Measurements from ENCODE around the gene ADM2.

The ADM2 gene

DNA sequence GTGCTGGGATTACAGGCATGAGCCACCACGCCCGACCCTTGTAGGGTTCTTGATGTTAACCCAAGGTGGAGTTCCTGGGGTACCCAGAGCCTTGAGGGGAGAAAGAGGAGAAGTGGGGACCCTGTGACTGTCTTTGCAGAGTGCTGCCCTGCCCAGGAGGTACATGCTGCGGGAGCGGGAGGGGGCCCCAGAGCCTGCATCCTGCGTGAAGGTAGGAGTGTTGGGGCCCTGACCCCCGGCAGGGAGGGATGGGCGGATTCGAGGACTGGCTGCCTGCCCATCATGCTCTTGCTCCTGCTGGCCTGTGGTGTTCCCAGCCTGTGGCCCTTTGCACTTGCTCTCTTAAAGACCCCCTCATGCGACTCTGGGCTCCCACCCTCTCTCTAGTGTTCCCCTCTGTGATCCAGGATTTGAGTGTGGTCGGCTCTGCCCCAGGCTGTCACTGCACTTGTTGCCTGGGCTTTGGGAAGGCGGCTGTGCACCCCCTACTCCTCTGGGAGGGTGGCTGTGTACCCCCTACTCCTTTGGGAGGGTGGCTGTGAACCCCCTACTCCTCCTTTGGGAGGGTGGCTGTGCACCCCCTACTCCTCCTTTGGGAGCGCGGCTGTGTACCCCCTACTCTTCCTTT lies 39.6 kb downstream of the ADM2 start:
- H3K4me3 ChIP-seq (ENCODE audit: low read depth, low read length): no peak overlapping the region
- DNase-seq (ENCODE audit: low read depth): no peak

DNA sequence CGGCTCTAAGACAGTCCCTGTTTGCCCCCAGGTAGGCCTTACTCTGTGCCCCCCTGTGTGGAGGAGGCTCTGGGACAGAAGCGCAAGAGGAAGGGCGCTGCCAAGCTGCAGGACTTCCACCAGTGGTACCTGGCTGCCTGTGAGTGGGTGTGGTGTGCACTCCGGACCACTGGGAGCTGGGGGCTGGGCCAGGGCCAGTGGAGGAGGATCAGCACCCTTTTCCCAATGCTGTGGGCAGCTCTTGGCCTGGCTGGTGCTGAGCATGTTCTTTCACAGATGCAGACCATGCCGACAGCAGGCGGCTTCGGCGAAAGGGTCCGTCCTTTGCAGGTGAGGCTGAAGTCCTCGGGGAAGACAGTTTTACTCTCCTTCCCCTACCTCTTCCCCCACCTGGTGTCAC lies 40.4 kb downstream of the ADM2 start:
- no peak for DNase-seq (ENCODE audit: low read depth)
- no peak overlapping the region for H3K4me3 ChIP-seq (ENCODE audit: low read depth, low read length)
- TF ChIP-seq, protein P1, sequence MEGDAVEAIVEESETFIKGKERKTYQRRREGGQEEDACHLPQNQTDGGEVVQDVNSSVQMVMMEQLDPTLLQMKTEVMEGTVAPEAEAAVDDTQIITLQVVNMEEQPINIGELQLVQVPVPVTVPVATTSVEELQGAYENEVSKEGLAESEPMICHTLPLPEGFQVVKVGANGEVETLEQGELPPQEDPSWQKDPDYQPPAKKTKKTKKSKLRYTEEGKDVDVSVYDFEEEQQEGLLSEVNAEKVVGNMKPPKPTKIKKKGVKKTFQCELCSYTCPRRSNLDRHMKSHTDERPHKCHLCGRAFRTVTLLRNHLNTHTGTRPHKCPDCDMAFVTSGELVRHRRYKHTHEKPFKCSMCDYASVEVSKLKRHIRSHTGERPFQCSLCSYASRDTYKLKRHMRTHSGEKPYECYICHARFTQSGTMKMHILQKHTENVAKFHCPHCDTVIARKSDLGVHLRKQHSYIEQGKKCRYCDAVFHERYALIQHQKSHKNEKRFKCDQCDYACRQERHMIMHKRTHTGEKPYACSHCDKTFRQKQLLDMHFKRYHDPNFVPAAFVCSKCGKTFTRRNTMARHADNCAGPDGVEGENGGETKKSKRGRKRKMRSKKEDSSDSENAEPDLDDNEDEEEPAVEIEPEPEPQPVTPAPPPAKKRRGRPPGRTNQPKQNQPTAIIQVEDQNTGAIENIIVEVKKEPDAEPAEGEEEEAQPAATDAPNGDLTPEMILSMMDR (conservative IDR thresholded peaks at IDR 0.05; ENCODE audit: low read depth, low read length): no peak

More for the DNA sequence above, 39.6 kb downstream of the ADM2 start:
- TF ChIP-seq, protein P1 (conservative IDR thresholded peaks at IDR 0.05; ENCODE audit: low read depth, low read length): no peak

DNA sequence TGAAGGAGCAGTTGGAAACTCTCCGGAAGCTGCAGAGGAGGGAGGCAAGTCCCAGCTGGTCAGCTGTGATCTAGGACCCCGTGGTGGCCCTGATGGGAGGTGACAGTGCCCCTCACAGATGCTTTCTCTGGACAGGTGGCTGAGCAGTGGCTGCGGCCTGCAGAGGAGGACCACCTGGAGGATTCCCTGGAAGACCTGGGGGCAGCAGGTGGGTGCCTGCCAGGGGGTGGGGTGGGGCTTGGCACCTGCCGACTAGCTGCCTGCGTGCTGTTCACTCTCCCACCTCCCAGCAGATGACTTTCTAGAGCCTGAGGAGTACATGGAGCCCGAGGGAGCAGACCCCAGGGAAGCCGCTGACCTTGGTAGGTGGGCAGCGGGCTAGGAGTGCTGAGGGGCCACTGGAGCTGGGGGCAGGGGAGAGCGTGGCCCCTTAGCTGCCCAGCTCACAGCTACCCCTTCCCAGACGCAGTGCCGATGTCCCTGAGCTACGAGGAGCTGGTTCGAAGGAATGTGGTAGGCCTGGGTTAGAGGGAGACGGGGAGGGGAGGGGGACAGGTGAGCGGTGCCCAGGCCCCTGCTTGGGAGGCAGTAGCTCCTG lies 41.0 kb downstream of the ADM2 start:
- H3K4me3 ChIP-seq (ENCODE audit: low read depth, low read length): no peak overlapping the region
- TF ChIP-seq, protein P1 (conservative IDR thresholded peaks at IDR 0.05; ENCODE audit: low read depth, low read length): no peak
- no peak for DNase-seq (ENCODE audit: low read depth)

DNA sequence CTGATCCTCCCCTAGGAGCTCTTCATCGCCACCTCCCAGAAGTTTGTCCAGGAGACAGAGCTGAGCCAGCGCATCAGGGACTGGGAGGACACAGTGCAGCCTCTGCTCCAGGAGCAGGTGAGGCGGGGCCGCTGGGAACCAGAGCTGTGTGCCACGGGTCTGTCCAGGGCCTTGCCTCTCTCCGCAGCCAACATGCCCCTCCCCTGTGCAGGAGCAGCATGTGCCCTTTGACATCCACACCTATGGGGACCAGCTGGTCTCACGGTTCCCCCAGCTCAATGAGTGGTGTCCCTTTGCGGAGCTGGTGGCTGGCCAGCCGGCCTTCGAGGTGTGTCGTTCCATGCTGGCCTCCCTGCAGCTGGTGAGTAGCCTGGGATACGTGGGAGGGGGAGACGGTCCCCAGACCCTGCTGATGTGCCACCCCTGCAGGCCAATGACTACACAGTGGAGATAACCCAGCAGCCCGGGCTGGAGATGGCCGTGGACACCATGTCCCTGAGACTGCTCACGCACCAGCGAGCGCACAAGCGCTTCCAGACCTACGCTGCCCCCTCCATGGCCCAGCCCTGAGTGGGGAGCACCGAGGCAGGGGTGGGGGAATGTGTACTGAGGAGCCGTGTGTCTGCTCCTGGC lies 41.6 kb downstream of the ADM2 start:
- H3K4me3 ChIP-seq (ENCODE audit: low read depth, low read length): no peak overlapping the region
- no peak for DNase-seq (ENCODE audit: low read depth)
- TF ChIP-seq, protein P1 (conservative IDR thresholded peaks at IDR 0.05; ENCODE audit: low read depth, low read length): no peak

DNA sequence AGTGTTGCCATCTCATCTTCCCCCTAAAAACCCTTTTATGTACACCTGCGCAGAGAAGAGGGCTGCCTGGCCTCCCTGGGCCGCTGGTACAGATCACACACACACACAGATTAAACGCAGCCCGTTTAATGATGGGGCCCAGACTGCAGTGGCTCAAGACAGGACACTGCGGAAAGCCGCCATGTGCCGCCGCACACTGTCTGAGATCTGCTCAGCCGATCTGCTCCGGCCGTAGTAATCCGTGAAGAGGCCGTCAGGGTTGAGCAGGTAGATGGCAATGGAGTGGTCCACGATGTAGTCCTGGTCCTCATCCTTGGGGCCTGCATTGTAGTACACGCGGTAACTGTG lies 42.1 kb downstream of the ADM2 start:
- DNase-seq (ENCODE audit: low read depth): no peak
- H3K4me3 ChIP-seq (ENCODE audit: low read depth, low read length): no peak overlapping the region
- TF ChIP-seq, protein P1 (conservative IDR thresholded peaks at IDR 0.05; ENCODE audit: low read depth, low read length): no peak

DNA sequence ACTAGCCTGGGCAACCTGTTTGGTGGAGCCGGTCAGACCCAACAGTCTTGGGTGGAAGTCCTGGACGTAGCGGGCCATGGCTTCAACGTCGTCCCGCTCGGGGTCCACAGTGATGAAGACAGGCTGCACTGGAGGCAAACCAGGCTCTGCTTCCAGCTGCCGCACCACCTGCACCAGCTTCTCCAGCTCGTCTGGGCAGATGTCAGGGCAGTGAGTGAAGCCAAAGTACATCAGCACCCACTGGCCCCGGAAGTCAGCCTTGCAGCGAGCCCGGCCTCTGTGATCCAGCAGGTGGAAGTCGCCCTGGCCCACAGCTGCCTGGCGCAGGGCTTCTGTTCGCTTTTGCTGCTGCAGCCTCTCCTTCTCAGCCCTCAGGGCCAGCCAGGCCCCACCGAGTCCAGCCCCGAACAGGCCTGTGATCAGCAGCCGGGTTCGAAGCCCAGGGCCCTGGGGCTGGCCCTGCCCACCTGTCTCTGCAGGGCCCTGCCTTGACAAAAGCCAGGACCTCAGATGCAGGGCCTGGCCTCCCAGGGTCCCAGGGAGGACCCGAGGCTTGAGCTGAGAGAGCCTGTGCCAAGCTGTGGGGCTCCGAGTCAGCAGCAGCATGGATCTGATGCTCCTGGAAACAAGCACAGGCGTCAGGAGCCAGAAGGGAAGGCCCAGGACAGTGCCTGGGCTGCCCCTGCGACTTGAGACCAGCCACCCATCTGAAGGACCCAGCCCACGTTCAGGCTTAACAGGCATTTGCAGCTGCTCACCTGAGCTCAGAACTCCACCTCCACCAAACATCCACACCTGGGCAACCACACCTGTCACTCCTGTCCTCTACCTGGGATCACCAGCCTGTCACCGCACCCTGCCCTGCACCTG lies 42.7 kb downstream of the ADM2 start:
- TF ChIP-seq, protein P1 (conservative IDR thresholded peaks at IDR 0.05; ENCODE audit: low read depth, low read length): no peak
- DNase-seq (ENCODE audit: low read depth): no peak
- peak overlapping the region; percentile 84 for H3K4me3 ChIP-seq (ENCODE audit: low read depth, low read length)
